ENCODE data around the gene PRKCE. TPM values are rescaled to one million over a fixed set of nuclear protein-coding genes. Genes with fewer than 3 reads are reported as not detected.

PRKCE gene
- total and polyA plus RNA-seq, 2 donors (not counting 1 experiment from before 2014, with no cell fraction given): 23.6 to 271 TPM

- Histone ChIP-seq H3K27me3 (replicated peaks in 1 of 4; ENCODE audit: control extremely low read depth in 1 of 4, control insufficient read depth in 3 of 4, insufficient read depth in 4 of 4, low read length in 3 of 4) (no peaks in the 10 kb centered on the region), H4K20me1 (ENCODE audit: control insufficient read depth, insufficient read depth, low read length, poor library complexity, severe bottlenecking) (no peaks in the 10 kb centered on the region), H3K36me3 (replicated peaks in 1 of 2; ENCODE audit: control extremely low read depth in 1 of 2, control insufficient read depth in 1 of 2, extremely low read depth in 1 of 2, insufficient read depth in 2 of 2, low read length in 1 of 2) (peaks cover 0 to 36% of the 10 kb centered on the region in 2 experiments), H3K9me3 (ENCODE audit: control extremely low read depth in 1 of 3, control insufficient read depth in 2 of 3, insufficient read depth in 1 of 3, low read length in 2 of 3) (no peaks in the 10 kb centered on the region), H3K9ac (ENCODE audit: low read length) (no peak overlapping the region), H3K4me1 (ENCODE audit: control insufficient read depth in 2 of 2, insufficient read depth in 2 of 2, low read length in 2 of 2) (no peaks in the 10 kb centered on the region), H3K4me2 (replicated peaks; ENCODE audit: low read depth, low read length, poor library complexity, severe bottlenecking) (no peak overlapping the region), H3K4me3 (ENCODE audit: control extremely low read depth in 1 of 5, extremely low read depth in 1 of 5, insufficient read depth in 1 of 5, low read depth in 2 of 5, low read length in 4 of 5) (no peak overlapping the region), H3K79me2 (ENCODE audit: control insufficient read depth, insufficient read depth, low read length) (no peaks in the 10 kb centered on the region), H3K27ac (ENCODE audit: low read length in 2 of 2) (no peak overlapping the region), H2AFZ (ENCODE audit: insufficient read depth, low read depth, low read length, poor library complexity, severe bottlenecking) (no peak overlapping the region)
- DNase-seq (no peak), ATAC-seq (ENCODE audit: low read depth) (no peak)
- H3K9me3 Mint-ChIP-seq (ENCODE audit: insufficient read depth): no peaks in the 10 kb centered on the region
- no peaks in the 10 kb centered on the region for H3K4me1 Mint-ChIP-seq
- TF ChIP-seq CTCF (IDR thresholded peaks at IDR 0.05): no peak
- no peak for TF ChIP-seq EZH2 (IDR thresholded peaks at IDR 0.05; ENCODE audit: borderline replicate concordance, insufficient read depth, low read depth, low read length, poor library complexity, severe bottlenecking)
- POLR2A ChIA-PET: no interaction called here
- H3K27ac Mint-ChIP-seq: no peak overlapping the region
- no CpG with 5 or more reads among the region's 2 CpGs for WGBS (ENCODE audit: insufficient coverage)
- CTCF ChIA-PET: no interaction called here
- intact Hi-C loops (cut with micrococcal nuclease): no loop called here
- H3K4me3 Mint-ChIP-seq: no peak overlapping the region
- H3K27me3 Mint-ChIP-seq: no peaks in the 10 kb centered on the region
Observed at GRCh38 chr2:46030330-46030729, 378.9 kb downstream of the PRKCE start.

GRCh38 chr2:46032161-46032813, 380.8 kb downstream of the PRKCE start:
- no peaks in the 10 kb centered on the region for H4K20me1 ChIP-seq (ENCODE audit: control insufficient read depth, insufficient read depth, low read length, poor library complexity, severe bottlenecking)
- H3K9me3 ChIP-seq (ENCODE audit: control extremely low read depth in 1 of 3, control insufficient read depth in 2 of 3, insufficient read depth in 1 of 3, low read length in 2 of 3): no peaks in the 10 kb centered on the region
- POLR2A ChIA-PET: no interaction called here
- H2AFZ ChIP-seq (ENCODE audit: insufficient read depth, low read depth, low read length, poor library complexity, severe bottlenecking): no peak overlapping the region
- intact Hi-C loops (cut with micrococcal nuclease): no loop called here
- no peaks in the 10 kb centered on the region for H3K27me3 ChIP-seq (replicated peaks in 1 of 4; ENCODE audit: control extremely low read depth in 1 of 4, control insufficient read depth in 3 of 4, insufficient read depth in 4 of 4, low read length in 3 of 4)
- H3K4me1 ChIP-seq (ENCODE audit: control insufficient read depth in 2 of 2, insufficient read depth in 2 of 2, low read length in 2 of 2): no peaks in the 10 kb centered on the region
- H3K4me1 Mint-ChIP-seq: no peaks in the 10 kb centered on the region
- no peak for ATAC-seq (ENCODE audit: low read depth)
- H3K27ac Mint-ChIP-seq: no peak overlapping the region
- H3K36me3 ChIP-seq (replicated peaks in 1 of 2; ENCODE audit: control extremely low read depth in 1 of 2, control insufficient read depth in 1 of 2, extremely low read depth in 1 of 2, insufficient read depth in 2 of 2, low read length in 1 of 2): peaks cover 0 to 43% of the 10 kb centered on the region in 2 experiments
- CTCF ChIA-PET: no interaction called here
- no peaks in the 10 kb centered on the region for H3K79me2 ChIP-seq (ENCODE audit: control insufficient read depth, insufficient read depth, low read length)
- H3K4me3 ChIP-seq (ENCODE audit: control extremely low read depth in 1 of 5, extremely low read depth in 1 of 5, insufficient read depth in 1 of 5, low read depth in 2 of 5, low read length in 4 of 5): no peak overlapping the region
- no peak for TF ChIP-seq CTCF (IDR thresholded peaks at IDR 0.05)
- no peak for TF ChIP-seq EZH2 (IDR thresholded peaks at IDR 0.05; ENCODE audit: borderline replicate concordance, insufficient read depth, low read depth, low read length, poor library complexity, severe bottlenecking)
- no peak overlapping the region for H3K9ac ChIP-seq (ENCODE audit: low read length)
- H3K9me3 Mint-ChIP-seq (ENCODE audit: insufficient read depth): no peaks in the 10 kb centered on the region
- H3K4me2 ChIP-seq (replicated peaks; ENCODE audit: low read depth, low read length, poor library complexity, severe bottlenecking): no peak overlapping the region
- no peak overlapping the region for H3K4me3 Mint-ChIP-seq
- no peaks in the 10 kb centered on the region for H3K27me3 Mint-ChIP-seq
- H3K27ac ChIP-seq (ENCODE audit: low read length in 2 of 2): no peak overlapping the region
- WGBS (ENCODE audit: insufficient coverage): 96% methylated on average over 6 of the region's 8 CpGs
- DNase-seq: no peak
